Mesenteric fat pad (tissue), 1 donor: ENCODE measurements around the gene TRPM3. TPM values are rescaled to one million over a fixed set of nuclear protein-coding genes. Genes with fewer than 3 reads are reported as not detected.

Source experiments
- DNase-seq: peaks from one replicate; pipeline ENCODE4 v3.0.0-alpha.2; 2020; ENCODE audit warnings: low spot score
- total RNA-seq: library from RNA; stranded (reverse); fragmentation: NEBNext Ultra II Directional; extraction: Animal tissue kit (Norgen Biotek cat#: 25700); gene quantifications from one replicate; pipeline ENCODE4 v1.2.1, GENCODE V29; 2021
- donor health status: DM: yes; HTN: yes; CAD: no.

TRPM3 gene
- total RNA-seq, 1 donor from 2014 or later, result 0.48 TPM

DNA sequence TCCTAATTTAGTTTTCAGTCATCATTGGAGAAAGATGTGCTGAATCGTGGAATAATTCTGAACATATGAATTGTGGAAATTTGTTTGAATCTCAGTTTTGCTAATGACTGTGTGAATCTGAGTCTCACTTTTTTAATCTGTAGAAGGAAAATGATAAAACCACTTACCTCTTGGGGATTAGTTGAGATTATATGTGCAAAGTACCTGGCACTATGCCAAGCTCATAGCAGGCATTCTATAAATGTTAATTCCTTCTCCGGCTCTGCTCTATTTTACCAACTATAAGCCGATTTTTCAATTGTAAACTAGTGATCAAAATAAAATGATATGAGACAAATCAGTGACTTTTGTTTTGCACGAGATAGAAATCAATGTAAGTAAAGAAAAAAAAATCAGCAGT, 290.8 kb downstream of the TRPM3 start:
- DNase-seq, result no peak

DNA sequence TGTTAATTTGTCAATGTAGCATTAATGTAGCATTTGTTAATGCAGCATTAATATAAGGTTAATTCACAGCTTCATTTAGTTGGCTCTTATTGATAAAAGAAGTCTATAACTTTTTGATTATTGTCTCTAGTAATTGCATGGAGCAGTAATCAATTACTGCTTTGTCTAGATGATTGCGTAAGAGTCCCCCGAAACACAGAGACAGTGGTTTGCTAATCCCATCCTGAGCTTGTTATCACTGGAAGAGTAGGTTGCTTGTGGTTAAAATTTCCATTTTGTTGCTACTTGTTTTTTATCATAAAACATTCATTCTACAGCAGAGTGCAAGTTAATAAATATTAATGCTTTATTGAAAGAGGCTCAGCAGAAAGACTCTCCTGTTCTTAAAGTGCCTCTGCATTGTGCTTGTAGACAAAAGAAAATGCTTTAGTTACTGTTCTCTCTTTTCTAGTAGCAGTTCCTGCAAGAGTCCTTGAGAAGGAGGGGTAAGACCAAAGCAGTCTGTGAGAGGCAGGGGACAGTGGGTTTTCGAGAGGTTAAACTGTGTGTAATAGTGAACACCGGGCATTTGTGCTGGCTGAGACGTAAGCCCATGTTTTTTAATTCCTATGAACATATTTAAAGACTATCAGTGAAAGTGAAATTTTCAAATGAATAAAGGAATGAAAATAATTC, 291.7 kb downstream of the TRPM3 start:
- DNase-seq, result no peak

DNA sequence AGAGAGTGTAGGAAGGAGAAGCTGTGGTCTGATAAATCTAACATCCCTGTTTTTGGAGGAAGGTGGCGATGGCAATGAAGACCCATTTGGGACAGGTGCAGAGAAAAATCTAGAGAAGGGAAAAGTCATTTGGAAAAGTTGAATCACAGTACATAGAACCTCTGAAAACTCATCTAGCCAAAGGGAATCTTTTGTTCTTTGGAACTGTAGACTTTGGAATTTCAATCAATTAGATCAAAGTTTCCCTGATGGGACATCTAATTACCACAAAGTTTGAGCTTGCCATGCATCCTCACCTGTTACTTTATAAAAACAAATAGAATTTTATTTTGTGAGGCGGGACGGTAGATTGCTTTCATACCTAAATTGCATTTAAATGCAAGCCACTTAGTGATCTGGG, 294.9 kb downstream of the TRPM3 start:
- DNase-seq, result no peak

DNA sequence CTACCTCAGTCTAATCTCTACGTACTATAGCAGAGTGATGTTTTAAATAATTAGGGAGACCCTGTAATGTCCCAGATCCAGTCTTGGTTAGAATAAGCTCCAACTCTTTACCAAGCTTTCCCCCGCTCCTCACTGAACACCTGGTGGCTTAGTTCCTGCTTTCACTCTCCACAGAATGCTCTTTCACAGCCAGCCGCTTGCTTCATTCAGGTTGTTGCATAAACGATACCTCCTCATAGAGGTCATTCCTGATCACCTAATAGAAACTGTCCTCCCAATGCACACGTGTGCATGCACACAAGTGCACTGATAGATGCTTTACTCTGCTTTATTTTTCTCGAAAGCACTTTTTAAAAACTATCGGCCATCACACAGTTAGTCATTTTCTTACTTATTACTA, 298.1 kb downstream of the TRPM3 start:
- DNase-seq, result no peak

DNA sequence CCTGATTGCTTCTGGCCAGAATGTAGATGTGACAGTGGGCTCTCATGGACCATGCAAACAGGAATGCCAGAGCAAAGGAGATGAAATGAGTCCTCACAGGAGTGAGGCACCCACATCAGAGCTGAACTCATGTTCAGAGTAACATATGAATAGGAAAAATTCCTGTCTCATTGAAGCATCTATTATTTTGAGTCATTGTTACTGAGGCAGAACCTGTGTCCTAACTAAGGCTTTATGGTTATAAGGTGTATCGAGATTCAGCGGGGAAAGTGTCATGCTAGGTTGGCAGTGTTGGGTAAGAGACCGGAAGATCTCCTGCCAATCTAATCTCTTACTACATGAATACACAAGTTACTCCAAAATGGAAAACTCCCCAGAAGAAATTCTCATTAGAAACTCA, 304.1 kb downstream of the TRPM3 start:
- no peak for DNase-seq

DNA sequence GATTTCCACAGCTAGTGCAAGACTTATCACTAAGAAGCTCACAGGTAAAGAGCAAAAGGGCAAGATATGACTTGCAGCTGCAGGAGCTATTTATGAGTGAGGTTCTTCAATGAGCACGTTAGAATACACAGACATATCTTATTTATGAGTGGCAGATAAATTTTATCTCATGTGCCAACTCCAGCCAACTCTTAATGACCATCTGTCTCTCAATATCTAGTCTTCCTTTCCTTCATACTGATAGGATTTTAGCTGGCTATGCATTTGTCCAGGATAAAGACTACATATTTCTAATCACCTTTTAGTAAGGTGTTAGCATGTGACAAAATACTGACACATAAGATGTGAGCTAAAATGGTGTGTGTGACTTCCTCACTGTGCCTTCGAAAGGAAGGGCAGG, 304.5 kb downstream of the TRPM3 start:
- DNase-seq, result no peak

DNA sequence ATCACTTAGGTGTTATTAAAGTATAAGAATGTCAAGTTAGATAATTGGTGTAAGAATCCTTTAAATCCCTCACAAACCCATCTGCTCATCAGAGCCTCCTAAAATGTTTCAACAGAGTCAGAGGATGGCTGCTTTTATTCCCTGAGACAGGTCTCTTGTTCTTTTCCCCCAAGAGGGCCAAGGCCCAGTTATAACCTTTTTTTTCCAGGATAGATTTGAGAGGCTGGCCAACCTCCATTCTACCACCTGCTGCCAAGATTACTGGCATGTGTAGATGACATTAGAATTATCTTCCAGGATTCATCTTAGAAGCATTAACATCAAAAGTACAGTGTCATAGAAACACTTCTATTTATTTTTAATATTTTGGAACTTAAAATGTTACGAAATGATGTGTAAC, 305.1 kb downstream of the TRPM3 start:
- no peak for DNase-seq

DNA sequence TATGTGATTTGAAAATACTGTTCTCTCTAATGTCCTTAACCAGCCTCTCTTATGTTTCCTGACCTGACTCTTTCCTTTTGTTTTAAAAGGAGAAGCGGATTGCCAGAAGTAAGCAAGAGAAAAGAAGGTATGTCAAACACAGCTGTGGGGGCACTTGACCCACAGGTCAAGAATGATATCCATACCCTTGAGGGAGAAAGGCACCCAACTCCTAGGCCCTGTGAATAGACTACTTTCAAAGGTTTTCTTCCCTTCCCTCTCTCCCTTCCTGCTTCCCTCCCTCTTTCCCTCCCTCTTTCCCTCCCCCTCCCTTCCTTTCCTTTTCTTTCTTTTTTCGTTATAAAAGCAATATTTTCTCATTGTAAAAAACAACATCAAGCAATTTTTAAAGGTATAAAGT, 306.8 kb downstream of the TRPM3 start:
- no peak for DNase-seq

DNA sequence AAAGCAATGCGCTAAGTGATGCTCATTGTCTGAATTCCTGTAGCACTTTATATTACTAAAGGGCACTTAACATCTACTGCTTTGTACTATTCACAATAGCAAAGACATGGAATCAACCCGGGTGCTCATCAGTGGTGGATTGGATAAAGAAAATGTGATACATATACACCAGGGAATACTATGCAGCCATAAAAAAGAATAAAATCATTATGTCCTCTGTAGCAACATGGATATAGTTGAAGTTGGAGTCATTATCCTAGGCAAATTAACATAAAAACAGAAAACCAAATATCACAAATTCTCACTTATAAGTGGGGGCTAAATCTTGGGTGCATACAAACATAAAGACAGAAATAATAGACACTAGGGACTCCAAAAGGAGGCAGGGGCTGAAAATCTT, 308.3 kb downstream of the TRPM3 start:
- DNase-seq, result no peak

DNA sequence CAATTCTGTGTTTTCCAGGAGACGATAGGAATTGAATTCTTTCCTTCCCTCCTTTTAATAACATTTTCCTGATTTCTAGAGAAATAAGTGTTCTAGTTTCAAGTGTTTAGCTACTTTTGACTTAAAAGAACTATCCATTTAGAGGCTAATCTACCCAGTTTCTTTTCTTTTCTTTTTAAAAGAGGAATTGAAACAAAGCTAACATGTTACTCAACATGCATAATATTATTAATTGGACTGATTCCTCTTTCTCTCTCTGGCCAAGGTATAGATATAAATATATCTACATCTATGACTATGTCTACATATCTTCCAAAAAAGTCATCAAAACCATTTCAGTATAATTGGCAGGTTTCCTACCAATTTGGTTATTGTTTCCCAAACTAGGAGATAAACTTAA, 309.8 kb downstream of the TRPM3 start:
- DNase-seq, result no peak

DNA sequence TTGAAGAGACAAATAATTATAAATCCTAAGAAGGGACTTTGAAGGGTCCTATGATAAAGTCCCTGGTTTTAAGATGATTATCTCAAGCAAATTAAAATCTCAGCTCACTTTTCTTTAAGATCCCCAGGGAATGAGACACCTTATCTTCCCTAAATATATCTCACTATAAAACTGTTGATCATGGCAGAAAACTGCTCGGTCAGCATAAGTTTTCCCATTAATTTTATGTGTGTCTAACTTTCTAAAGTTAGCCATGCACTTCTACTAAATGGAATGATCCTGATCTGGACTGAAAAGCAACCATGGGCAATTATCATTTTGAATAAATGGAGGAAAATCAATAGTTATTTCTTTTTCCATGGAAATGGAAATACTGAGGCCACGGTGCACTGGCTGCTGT, 314.5 kb downstream of the TRPM3 start:
- DNase-seq, result no peak

DNA sequence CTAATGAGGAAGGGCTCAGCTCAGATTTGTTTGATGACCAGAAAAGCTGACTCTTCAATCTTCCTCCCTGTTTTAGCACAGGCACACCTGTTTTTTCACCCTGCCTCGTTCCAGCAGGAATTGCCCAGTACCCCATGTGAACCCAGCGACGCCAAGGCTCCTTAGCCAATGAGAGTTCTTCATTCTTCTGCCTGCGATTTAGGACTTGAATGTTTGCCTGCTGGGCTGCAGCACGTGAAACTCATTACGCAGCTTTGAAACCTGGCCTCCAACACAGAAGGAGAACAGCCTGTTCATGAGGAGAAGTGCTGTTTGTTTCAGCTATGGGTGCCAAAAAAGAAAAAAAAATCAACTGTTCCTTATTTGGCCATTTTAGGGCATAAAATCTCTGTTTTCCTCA, 315.5 kb downstream of the TRPM3 start:
- DNase-seq, result no peak

DNA sequence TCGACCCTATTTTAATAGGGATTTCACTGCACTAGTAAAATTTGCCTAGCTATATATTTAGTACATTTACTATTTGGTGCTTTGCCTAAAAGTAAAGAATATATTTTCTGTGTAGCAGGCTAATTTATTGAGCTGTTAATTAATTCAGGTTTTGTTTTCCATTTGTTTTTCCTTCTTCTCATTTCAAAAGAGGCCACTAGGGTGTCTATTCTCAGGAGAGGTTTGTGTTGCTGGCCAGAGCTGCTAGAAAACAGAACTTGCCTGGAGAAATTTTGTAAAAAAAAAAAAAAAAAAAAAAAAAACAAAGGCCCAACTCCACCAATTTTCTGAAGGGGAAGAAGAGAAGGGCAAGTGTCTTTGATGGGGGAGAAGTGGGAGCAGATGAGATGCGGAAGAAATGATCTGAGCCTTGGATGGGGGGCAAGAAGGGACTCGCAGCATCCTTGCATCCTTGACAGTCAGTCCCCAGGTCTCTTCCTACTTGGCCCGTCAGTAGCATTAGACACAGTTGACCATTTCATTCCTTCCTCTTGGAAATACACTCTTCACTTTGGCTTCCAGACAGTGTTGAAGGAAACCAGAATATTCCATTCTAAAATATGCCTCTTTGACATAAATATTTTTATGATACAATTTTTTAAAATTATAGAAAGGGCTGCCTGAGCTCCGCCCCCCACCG, 318.5 kb downstream of the TRPM3 start:
- DNase-seq, result no peak

DNA sequence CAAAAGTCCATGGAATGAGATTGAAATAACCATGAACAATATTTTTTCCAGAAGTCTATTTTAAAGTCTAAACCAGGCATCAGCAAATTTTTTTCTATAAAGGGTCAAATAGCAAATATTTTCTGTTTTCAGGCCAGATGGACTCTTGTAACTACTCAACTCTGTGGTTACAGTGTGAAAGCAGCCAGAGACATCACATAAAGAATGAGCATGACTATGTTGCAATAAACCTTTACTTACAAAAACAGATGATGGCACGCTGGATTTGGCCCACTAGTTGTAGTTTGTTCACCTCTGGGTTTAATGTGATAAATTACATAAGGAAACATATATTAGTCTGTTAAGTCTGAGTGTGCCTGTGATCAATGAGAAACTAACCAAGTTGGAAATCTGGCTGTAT, 319.2 kb downstream of the TRPM3 start:
- DNase-seq, result no peak

DNA sequence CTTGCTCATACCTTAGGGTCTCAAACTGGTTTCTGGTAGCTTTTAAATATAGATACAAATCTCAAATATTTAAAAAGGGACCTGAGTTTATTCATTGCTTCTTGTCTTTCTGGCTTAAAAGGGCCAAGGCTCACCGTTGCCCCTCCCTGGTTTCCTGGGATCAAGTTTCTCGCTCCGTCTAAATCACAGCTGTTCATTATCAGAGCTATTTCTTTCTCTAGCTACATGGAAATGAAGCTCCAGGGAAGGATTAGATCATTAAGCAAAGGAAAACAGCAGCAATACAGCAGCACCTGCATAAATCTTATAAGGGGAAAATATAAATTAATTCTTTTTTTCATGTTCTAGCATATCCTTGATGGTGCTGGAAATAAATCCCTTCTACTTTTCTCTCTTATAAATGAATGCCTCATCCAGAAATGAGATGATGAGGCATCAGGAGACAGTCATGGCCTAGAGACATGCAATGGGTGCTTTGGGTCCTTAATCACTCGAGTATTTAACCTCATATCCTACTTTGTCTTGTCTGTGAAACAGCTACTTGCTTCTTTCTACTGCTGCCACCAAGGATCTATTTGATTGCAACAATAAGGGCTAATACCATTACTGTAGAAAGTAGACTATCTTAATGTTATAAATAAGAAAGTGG, 320.1 kb downstream of the TRPM3 start:
- DNase-seq, result no peak

DNA sequence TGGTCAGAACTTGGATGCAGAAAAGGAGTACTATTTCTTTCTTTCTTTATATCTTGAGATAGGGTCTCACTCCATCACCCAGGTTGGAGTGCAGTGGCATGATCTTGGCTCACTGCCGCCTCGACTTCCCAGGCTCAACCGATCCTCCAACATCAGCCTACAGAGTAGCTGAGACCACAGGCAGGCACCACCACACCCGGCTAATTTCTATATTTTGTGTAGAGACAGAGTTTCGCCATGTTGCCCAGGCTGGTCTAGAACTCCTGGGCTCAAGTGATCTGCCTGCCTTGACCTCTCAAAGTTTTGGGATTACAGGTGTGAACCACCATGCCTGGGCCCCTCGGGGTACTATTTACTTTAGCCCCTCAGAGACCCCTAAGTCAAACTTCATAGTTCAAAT, 323.4 kb downstream of the TRPM3 start:
- DNase-seq, result no peak

DNA sequence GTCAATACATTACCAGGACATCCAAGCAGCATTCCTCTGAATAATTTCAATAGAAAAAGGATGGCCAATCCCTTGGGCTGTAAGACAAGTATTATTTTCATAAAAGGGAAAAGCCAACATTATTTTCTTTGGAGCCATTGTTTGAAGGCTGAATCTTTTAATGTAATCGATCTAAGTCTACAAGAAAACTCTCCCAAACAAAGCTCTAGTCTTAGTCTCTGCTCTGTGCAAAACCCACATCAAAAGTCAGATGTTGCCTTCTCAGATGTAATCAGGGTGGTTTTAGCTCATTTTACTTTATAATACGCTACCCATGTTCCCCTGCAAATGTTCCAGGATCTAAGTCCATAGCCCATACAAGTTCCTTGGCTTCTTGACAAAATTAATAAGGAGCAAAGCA, 325.6 kb downstream of the TRPM3 start:
- DNase-seq, result no peak

DNA sequence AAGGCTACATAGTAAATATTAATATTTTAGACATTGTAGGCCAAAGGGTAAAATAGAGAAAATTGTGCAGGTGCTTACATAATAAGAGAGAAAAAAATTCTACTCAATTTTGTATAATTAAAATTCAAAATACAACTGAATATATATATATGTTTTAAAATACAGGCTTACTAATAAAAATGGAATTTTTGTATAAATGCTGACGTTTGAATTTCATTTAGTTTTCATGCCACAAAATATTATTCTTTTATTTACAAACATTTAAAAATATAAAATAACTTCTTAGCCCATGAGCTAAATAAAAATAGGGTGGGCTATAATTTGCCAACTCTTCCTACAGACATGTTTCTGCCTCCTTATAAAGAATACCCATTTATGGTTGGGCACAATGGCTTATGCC, 328.6 kb downstream of the TRPM3 start:
- no peak for DNase-seq

DNA sequence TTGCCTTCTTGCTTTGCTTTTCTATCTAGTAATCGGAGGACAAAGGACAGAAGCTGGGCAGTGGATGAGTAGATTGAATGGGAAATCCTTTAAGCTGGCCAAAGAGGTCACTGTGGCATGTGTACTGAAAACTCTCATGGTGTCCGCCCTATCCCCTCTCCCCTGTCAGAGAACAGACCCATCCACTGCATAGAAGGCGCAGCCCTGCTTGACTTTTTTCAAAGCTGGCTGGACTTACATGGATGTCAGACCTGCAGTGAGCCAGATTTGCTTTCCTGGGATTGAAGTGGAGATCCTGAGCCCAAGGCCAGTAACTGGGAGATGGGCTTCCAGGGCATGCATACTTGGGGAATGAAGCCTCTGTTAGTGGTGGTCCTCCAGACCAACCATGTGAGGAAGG, 329.5 kb downstream of the TRPM3 start:
- DNase-seq, result no peak

DNA sequence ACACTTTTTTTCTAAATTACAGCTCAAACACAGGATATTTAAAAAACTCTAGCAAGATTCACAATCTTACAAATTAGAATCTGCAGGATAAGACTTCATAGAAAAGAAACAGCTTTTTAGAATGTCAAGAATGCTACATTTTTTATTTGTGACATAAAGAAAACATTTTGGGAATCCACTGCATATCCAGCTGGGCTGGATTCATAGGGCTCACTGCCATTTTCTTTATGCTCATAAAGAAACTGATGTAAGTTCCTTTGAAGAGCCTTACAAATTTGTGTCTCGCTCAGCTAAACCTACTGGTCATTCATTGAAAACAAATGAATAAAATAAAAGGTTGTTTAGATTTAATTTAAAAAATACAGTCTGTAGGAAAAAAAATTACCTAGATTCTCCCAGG, 332.3 kb downstream of the TRPM3 start:
- DNase-seq, result no peak

DNA sequence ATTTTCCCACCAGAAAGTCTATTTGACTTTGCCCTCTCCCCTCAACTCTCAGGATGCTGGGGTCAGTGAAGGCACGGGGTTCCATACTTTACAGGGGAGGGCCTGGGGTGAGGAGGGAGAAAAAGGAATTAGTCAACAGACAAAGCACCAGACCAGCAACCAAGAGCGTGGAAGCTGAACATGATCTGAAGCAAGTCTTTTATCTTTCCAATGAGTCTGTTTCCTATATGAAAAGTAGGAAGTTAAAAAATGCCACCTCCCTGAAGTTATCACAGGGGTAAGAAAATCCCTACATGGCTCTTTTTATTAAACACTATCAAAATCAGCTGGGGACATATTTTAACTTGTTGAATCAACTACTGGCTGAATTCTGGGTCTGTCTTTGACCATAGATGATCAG, 337.0 kb downstream of the TRPM3 start:
- no peak for DNase-seq

DNA sequence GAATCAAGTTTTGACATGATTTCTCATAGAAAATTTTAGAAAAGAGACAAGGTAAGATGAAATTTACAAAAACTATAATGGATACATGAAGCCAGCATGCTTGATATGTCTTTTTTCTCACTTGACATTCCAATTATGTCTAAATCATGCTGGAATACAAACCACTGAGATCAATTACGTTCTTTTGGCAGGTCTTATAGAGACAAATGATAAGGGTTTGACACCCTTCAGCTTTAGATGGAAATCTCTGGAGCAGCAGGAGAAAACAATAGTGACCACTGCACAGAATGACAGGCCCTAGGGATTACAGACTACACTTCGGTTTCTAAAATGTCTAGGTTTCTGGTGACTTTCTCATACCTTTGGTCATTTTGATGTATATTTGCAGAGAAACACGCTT, 342.9 kb downstream of the TRPM3 start:
- DNase-seq, result no peak

DNA sequence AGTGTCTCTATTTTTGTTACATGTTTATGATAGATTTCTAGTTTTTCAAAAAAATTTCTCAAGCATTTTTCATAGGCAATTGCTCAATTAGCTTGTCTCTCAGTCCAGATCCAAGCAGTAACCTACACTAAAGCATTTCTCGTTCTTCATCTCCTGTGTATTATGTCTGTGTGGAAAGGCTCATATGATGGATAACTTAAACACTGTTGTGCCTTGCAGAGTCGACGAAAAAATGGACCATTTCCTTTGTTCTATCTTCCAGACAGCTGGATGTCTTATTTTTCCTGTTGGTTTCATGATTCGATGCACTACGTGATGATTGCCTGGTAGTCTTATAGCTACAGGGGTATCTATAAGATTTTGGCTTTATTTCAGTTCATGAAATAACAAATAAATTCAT, 347.8 kb downstream of the TRPM3 start:
- DNase-seq, result no peak
